K562 (cell line): ENCODE results near the gene SMG7. TPM values are rescaled to one million over a fixed set of nuclear protein-coding genes. Genes with fewer than 3 reads are reported as not detected.

Experiments
- EGR1 ChIP-seq: fragments of 450-650 bp; conservative IDR thresholded peaks from 2 replicates; pipeline ENCODE4 v1.6.1; 2017; ENCODE audit warnings: mild to moderate bottlenecking
- MXI1 ChIP-seq: IDR thresholded peaks from 2 replicates; pipeline ENCODE4 v1.6.1; 2011; ENCODE audit warnings: low read depth, mild to moderate bottlenecking, improper control_type of control experiment, low read length
- POLR2H ChIP-seq: IDR thresholded peaks from 2 replicates; pipeline ENCODE4 v1.6.1; 2016; ENCODE audit warnings: missing genetic modification characterization, low read depth, mild to moderate bottlenecking, control low read depth, missing compliant biosample characterization, moderate library complexity
- RAD51 ChIP-seq: fragments of 450-650 bp; IDR thresholded peaks from 2 replicates; pipeline ENCODE4 v1.7.1; 2016; ENCODE audit warnings: low read depth, mild to moderate bottlenecking, borderline replicate concordance
- TEAD2 ChIP-seq: fragments of 450-650 bp; IDR thresholded peaks from 2 replicates; pipeline ENCODE4 v1.6.1; 2016; ENCODE audit warnings: missing genetic modification characterization, control low read depth, missing compliant biosample characterization
- YY1 ChIP-seq, 3 experiments: IDR thresholded peaks; 2 replicates each; pipeline ENCODE4 v1.6.1; 2011; ENCODE audit warnings: low read length in 2 of 3, mild to moderate bottlenecking in 2 of 3, moderate library complexity in 2 of 3, borderline replicate concordance in 1 of 3, control low read depth in 1 of 3, low read depth in 1 of 3; ENCODE audit not compliant: insufficient read depth in 3 of 3, insufficient replicate concordance in 2 of 3, control insufficient read depth in 1 of 3, insufficient read length in 1 of 3; ENCODE audit errors: extremely low read depth in 1 of 3
- ZFX ChIP-seq: sonication (generic); formaldehyde crosslinking; IDR thresholded peaks from 2 replicates; pipeline ENCODE4 v1.8.0; 2022; ENCODE audit warnings: mild to moderate bottlenecking, missing genetic modification reagents, moderate library complexity
- ZKSCAN1 ChIP-seq: fragments of 150-350 bp; IDR thresholded peaks from 2 replicates; pipeline ENCODE4 v1.6.1; 2016; ENCODE audit warnings: low read depth, low read length
- ZNF175 ChIP-seq: fragments of 200-800 bp; sonication (Bioruptor generic); IDR thresholded peaks from 2 replicates; pipeline ENCODE4 v1.6.1; 2016; ENCODE audit warnings: low read depth, mild to moderate bottlenecking, missing genetic modification characterization, missing compliant biosample characterization
- ZNF239 ChIP-seq: fragments of 250-450 bp; sonication (Bioruptor Pico); IDR thresholded peaks from 2 replicates; pipeline ENCODE4 v1.4.0; 2020; ENCODE audit warnings: mild to moderate bottlenecking
- polyA plus RNA-seq, 8 experiments: library from polyadenylated mRNA; depleted of rRNA in 4 of 8; stranded (reverse) in 5 of 8; unstranded in 3 of 8; fragments of >200 nt; fragmentation: Nextera tagmentation in 2 of 8; fragmentation: Illumina TruSeq in 1 of 8; extraction: Ambion mirVana in 2 of 8; extraction: Trizol in 1 of 8; gene quantifications; 2 replicates each; pipeline versions ENCODE4 v1.2.1 to v1.2.3, GENCODE V29; 2011 to 2014; ENCODE audit warnings: inconsistent platforms in 1 of 8, missing spikeins in 1 of 8
- total RNA-seq, 7 experiments: library from RNA; depleted of rRNA in 6 of 7; stranded (reverse); fragments of >200 nt in 6 of 7; fragmentation: Illumina TruSeq in 2 of 7; extraction: Trizol in 2 of 7; gene quantifications; 2 replicates each; pipeline versions ENCODE4 v1.2.1 to v1.2.3, GENCODE V29; 2011 to 2021; ENCODE audit warnings: low replicate concordance in 1 of 7
- TF ChIP-seq, protein P1 (sequence below): fragments of 450-650 bp; IDR thresholded peaks from 2 replicates; pipeline ENCODE4 v1.6.1; 2017; ENCODE audit warnings: antibody characterized with exemption, mild to moderate bottlenecking
- TF ChIP-seq, protein P2 (sequence below): fragments of 450-650 bp; IDR thresholded peaks from 2 replicates; pipeline ENCODE4 v1.6.1; 2016; ENCODE audit warnings: antibody characterized with exemption
- TF ChIP-seq, protein P3 (sequence below): IDR thresholded peaks from 2 replicates; pipeline ENCODE4 v1.6.1; 2016; ENCODE audit warnings: missing genetic modification characterization, missing compliant biosample characterization
- TF ChIP-seq, protein P4 (sequence below): fragments of 450-650 bp; formaldehyde crosslinking; IDR thresholded peaks from 2 replicates; pipeline ENCODE4 v1.4.0; 2022; ENCODE audit warnings: missing genetic modification characterization

The SMG7 gene
- total and polyA plus RNA-seq, 9 of the 15 experiments (the other 6 are each of a cell fraction or from before 2014, with no cell fraction given) = 12.4 to 74.6 (median 29.0) TPM

DNA sequence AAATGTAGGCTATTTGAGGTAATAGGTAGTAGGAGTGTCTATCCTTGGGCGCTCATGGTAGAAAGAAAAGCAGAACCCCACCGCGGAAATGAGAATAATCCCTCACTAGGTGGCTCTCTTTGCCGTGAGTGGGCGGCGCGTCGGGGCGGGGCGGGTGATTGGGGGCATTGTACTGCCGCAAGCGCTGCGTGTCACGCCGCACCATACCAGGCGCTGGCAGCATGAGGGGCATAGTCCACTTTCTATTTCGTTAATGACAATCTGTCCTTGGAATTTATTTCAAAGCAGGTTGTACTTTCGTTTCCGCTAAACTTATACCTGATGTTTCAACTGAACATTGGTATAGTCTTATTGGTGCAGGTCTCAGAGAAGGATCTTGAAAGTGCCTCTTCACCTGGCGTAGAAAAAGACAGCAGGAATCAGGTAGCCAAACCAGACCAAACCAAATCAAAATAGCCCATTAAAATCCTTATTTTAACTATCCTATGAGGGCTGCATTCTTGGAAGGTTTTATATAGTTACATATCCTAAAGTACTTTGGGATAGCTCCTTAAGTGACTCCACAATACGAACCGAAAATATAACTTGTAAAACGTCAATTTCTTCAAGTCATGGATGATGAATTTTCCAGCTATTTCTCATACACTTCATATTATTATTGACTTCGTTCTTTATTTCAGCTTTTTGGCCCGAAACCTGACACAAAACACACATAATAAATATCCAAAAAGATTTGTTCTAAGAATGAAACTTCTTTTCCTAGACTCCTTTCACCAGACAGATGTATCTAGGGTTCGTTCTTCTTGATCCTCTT, 1.9 kb upstream of the SMG7 start (continued):
- TF ChIP-seq YY1 (IDR thresholded peaks at IDR 0.05; ENCODE audit: borderline replicate concordance in 1 of 3, control insufficient read depth in 1 of 3, extremely low read depth in 1 of 3, insufficient read depth in 3 of 3, insufficient read length in 1 of 3, insufficient replicate concordance in 2 of 3, low read depth in 1 of 3, low read length in 2 of 3) = peak in 1 of 3 experiments; percentile 20
- peak; percentile 94 for TF ChIP-seq EGR1
- no peak for TF ChIP-seq TEAD2 (tag)
- TF ChIP-seq, protein P1, sequence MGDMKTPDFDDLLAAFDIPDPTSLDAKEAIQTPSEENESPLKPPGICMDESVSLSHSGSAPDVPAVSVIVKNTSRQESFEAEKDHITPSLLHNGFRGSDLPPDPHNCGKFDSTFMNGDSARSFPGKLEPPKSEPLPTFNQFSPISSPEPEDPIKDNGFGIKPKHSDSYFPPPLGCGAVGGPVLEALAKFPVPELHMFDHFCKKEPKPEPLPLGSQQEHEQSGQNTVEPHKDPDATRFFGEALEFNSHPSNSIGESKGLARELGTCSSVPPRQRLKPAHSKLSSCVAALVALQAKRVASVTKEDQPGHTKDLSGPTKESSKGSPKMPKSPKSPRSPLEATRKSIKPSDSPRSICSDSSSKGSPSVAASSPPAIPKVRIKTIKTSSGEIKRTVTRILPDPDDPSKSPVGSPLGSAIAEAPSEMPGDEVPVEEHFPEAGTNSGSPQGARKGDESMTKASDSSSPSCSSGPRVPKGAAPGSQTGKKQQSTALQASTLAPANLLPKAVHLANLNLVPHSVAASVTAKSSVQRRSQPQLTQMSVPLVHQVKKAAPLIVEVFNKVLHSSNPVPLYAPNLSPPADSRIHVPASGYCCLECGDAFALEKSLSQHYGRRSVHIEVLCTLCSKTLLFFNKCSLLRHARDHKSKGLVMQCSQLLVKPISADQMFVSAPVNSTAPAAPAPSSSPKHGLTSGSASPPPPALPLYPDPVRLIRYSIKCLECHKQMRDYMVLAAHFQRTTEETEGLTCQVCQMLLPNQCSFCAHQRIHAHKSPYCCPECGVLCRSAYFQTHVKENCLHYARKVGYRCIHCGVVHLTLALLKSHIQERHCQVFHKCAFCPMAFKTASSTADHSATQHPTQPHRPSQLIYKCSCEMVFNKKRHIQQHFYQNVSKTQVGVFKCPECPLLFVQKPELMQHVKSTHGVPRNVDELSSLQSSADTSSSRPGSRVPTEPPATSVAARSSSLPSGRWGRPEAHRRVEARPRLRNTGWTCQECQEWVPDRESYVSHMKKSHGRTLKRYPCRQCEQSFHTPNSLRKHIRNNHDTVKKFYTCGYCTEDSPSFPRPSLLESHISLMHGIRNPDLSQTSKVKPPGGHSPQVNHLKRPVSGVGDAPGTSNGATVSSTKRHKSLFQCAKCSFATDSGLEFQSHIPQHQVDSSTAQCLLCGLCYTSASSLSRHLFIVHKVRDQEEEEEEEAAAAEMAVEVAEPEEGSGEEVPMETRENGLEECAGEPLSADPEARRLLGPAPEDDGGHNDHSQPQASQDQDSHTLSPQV = no peak
- no peak for TF ChIP-seq ZKSCAN1
- 0 out of 2 replicates have a peak, but pooled peaks have one; percentile 11 for TF ChIP-seq POLR2H (tag)
- TF ChIP-seq ZNF175 (CRISPR knock-in tag) = no peak
- TF ChIP-seq ZFX (CRISPR knock-in tag) = no peak
- TF ChIP-seq, protein P2, sequence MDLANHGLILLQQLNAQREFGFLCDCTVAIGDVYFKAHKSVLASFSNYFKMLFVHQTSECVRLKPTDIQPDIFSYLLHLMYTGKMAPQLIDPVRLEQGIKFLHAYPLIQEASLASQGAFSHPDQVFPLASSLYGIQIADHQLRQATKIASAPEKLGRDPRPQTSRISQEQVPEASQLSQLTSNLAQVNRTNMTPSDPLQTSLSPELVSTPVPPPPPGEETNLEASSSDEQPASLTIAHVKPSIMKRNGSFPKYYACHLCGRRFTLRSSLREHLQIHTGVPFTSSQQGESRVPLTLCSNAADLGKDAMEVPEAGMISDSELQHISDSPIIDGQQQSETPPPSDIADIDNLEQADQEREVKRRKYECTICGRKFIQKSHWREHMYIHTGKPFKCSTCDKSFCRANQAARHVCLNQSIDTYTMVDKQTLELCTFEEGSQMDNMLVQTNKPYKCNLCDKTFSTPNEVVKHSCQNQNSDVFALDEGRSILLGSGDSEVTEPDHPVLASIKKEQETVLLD = 0 out of 2 replicates have a peak, but pooled peaks have one; percentile 28
- TF ChIP-seq, protein P3, sequence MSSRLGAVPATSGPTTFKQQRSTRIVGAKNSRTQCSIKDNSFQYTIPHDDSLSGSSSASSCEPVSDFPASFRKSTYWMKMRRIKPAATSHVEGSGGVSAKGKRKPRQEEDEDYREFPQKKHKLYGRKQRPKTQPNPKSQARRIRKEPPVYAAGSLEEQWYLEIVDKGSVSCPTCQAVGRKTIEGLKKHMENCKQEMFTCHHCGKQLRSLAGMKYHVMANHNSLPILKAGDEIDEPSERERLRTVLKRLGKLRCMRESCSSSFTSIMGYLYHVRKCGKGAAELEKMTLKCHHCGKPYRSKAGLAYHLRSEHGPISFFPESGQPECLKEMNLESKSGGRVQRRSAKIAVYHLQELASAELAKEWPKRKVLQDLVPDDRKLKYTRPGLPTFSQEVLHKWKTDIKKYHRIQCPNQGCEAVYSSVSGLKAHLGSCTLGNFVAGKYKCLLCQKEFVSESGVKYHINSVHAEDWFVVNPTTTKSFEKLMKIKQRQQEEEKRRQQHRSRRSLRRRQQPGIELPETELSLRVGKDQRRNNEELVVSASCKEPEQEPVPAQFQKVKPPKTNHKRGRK (tag) = 0 out of 2 replicates have a peak, but pooled peaks have one; percentile 16
- TF ChIP-seq RAD51 = no peak
- TF ChIP-seq ZNF239 (CRISPR knock-in tag) = no peak
- TF ChIP-seq, protein P4, sequence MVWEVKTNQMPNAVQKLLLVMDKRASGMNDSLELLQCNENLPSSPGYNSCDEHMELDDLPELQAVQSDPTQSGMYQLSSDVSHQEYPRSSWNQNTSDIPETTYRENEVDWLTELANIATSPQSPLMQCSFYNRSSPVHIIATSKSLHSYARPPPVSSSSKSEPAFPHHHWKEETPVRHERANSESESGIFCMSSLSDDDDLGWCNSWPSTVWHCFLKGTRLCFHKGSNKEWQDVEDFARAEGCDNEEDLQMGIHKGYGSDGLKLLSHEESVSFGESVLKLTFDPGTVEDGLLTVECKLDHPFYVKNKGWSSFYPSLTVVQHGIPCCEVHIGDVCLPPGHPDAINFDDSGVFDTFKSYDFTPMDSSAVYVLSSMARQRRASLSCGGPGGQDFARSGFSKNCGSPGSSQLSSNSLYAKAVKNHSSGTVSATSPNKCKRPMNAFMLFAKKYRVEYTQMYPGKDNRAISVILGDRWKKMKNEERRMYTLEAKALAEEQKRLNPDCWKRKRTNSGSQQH (CRISPR knock-in tag) = 0 out of 2 replicates have a peak, but pooled peaks have one; percentile 18
- TF ChIP-seq MXI1 = 0 out of 2 replicates have a peak, but pooled peaks have one; percentile 18
